SK-N-SH (cell line): ENCODE measurements around the gene RNF212.

ENCODE experiments used
- CTCF ChIP-seq: fragments of 200-600 bp; sonication (generic); IDR thresholded peaks from 2 replicates; pipeline ENCODE4 v1.6.1; 2017; ENCODE audit warnings: antibody characterized with exemption, mild to moderate bottlenecking, moderate library complexity
- USF2 ChIP-seq: fragments of 150-350 bp; IDR thresholded peaks from 2 replicates; pipeline ENCODE4 v1.6.1; 2017; ENCODE audit warnings: antibody characterized with exemption, low read length, low read depth, borderline replicate concordance

- TF ChIP-seq CTCF = no peak
- TF ChIP-seq USF2 = no peak
These were observed 19.7 kb downstream of the RNF212 start for GRCh38 chr4:1093391-1094335.
